H9 (cell line): ENCODE measurements around the gene PI4KB. TPM values are rescaled to one million over a fixed set of nuclear protein-coding genes. Genes with fewer than 3 reads are reported as not detected.

Experiments
- DNase-seq: peaks from one replicate; pipeline ENCODE4 v3.0.0-alpha.2; 2017
- H2AFZ ChIP-seq: one replicate; pipeline ENCODE4 v1.6.1; 2013; ENCODE audit warnings: mild to moderate bottlenecking, low read length, control low read depth, moderate library complexity
- H2AK5ac ChIP-seq: 2 replicates; pipeline ENCODE4 v1.6.1; 2013; ENCODE audit warnings: low read length, control low read depth, mixed read lengths; ENCODE audit not compliant: insufficient read length
- H2BK120ac ChIP-seq: one replicate; pipeline ENCODE4 v1.6.1; 2013; ENCODE audit warnings: low read depth, mild to moderate bottlenecking, low read length, control low read depth, inconsistent platforms; ENCODE audit not compliant: poor library complexity, severe bottlenecking
- H2BK12ac ChIP-seq: 2 replicates; pipeline ENCODE4 v1.6.1; 2013; ENCODE audit warnings: low read length, control low read depth, mixed read lengths, low read depth; ENCODE audit not compliant: insufficient read length
- H2BK15ac ChIP-seq: 2 replicates; pipeline ENCODE4 v1.6.1; 2013; ENCODE audit warnings: low read depth, low read length, control low read depth
- H2BK20ac ChIP-seq: one replicate; pipeline ENCODE4 v1.6.1; 2013; ENCODE audit warnings: low read depth, mild to moderate bottlenecking, low read length, control low read depth, inconsistent platforms; ENCODE audit not compliant: poor library complexity, severe bottlenecking
- H2BK5ac ChIP-seq: 2 replicates; pipeline ENCODE4 v1.6.1; 2013; ENCODE audit warnings: low read length, control low read depth, mixed read lengths; ENCODE audit not compliant: insufficient read length
- H3K14ac ChIP-seq: 2 replicates; pipeline ENCODE4 v1.6.1; 2013; ENCODE audit warnings: low read length, control low read depth; ENCODE audit not compliant: insufficient read depth
- H3K18ac ChIP-seq: 2 replicates; pipeline ENCODE4 v1.6.1; 2013; ENCODE audit warnings: low read depth, mild to moderate bottlenecking, mixed read lengths, low read length, control low read depth; ENCODE audit not compliant: insufficient read length
- H3K23ac ChIP-seq: 2 replicates; pipeline ENCODE4 v1.6.1; 2013; ENCODE audit warnings: low read length, control low read depth, mixed read lengths, low read depth; ENCODE audit not compliant: insufficient read length
- H3K23me2 ChIP-seq: 2 replicates; pipeline ENCODE4 v1.6.1; 2013; ENCODE audit warnings: low read depth, mild to moderate bottlenecking, mixed read lengths, low read length, control low read depth; ENCODE audit not compliant: insufficient read length, poor library complexity, severe bottlenecking
- H3K27ac ChIP-seq: 2 replicates; pipeline ENCODE4 v1.5.1; 2013; ENCODE audit warnings: low read length, control low read depth, mixed read lengths, low read depth; ENCODE audit not compliant: insufficient read length
- H3K27me3 ChIP-seq: 2 replicates; pipeline ENCODE4 v1.6.1; 2013; ENCODE audit warnings: low read length, control low read depth, inconsistent platforms; ENCODE audit not compliant: insufficient read depth
- H3K4ac ChIP-seq: 2 replicates; pipeline ENCODE4 v1.6.1; 2013; ENCODE audit warnings: low read depth, mild to moderate bottlenecking, control low read depth, inconsistent platforms, low read length, moderate library complexity
- H3K4me1 ChIP-seq: 2 replicates; pipeline ENCODE4 v1.6.1; 2013; ENCODE audit warnings: low read length, control low read depth, inconsistent platforms; ENCODE audit not compliant: insufficient read depth
- H3K4me2 ChIP-seq: 2 replicates; pipeline ENCODE4 v1.6.1; 2013; ENCODE audit warnings: low read length, control low read depth, mixed read lengths; ENCODE audit not compliant: insufficient read length, insufficient read depth
- H3K56ac ChIP-seq: 2 replicates; pipeline ENCODE4 v1.6.1; 2013; ENCODE audit warnings: low read depth, mild to moderate bottlenecking, mixed read lengths, low read length, control low read depth; ENCODE audit not compliant: insufficient read length
- H3K79me1 ChIP-seq: 2 replicates; pipeline ENCODE4 v1.6.1; 2013; ENCODE audit warnings: low read depth, mild to moderate bottlenecking, moderate library complexity, low read length, control low read depth, inconsistent platforms; ENCODE audit not compliant: insufficient read depth, poor library complexity, severe bottlenecking
- H3K79me2 ChIP-seq: 2 replicates; pipeline ENCODE4 v1.6.1; 2013; ENCODE audit warnings: low read length, control low read depth, inconsistent platforms; ENCODE audit not compliant: insufficient read depth
- H3K9ac ChIP-seq: 2 replicates; pipeline ENCODE4 v1.6.1; 2013; ENCODE audit warnings: low read length, control low read depth, mixed read lengths; ENCODE audit not compliant: insufficient read length; ENCODE audit errors: extremely low read depth
- H3K9me3 ChIP-seq: one replicate; pipeline ENCODE4 v1.6.1; 2013; ENCODE audit warnings: low read depth, low read length, inconsistent platforms; ENCODE audit not compliant: control insufficient read depth
- H3T11ph ChIP-seq: one replicate; pipeline ENCODE4 v1.6.1; 2013; ENCODE audit warnings: mild to moderate bottlenecking, low read length, control low read depth, inconsistent platforms
- H4K20me1 ChIP-seq: one replicate; pipeline ENCODE4 v1.6.1; 2013; ENCODE audit not compliant: control insufficient read depth, insufficient read length, insufficient read depth
- H4K5ac ChIP-seq: 2 replicates; pipeline ENCODE4 v1.6.1; 2013; ENCODE audit warnings: low read depth, mild to moderate bottlenecking, mixed read lengths, low read length, control low read depth; ENCODE audit not compliant: insufficient read length
- H4K8ac ChIP-seq: replicated peaks from 2 replicates; pipeline ENCODE4 v1.6.1; 2013; ENCODE audit warnings: low read length, control low read depth, mixed read lengths, low read depth; ENCODE audit not compliant: insufficient read length
- H4K91ac ChIP-seq: 2 replicates; pipeline ENCODE4 v1.6.1; 2013; ENCODE audit warnings: low read depth, mild to moderate bottlenecking, moderate library complexity, mixed read lengths, low read length, control low read depth; ENCODE audit not compliant: insufficient read length
- H3K27ac Mint-ChIP-seq, 3 experiments: 2 replicates in 2 of 3; 3 replicates in 1 of 3; pipeline ENCODE4 v1.8.0; 2020 to 2021; ENCODE audit warnings: mixed read lengths in 3 of 3, mild to moderate bottlenecking in 1 of 3, moderate library complexity in 1 of 3
- H3K27me3 Mint-ChIP-seq: 2 replicates; pipeline ENCODE4 v1.8.0; 2021; ENCODE audit warnings: low read depth, mild to moderate bottlenecking, moderate library complexity, mixed read lengths
- H3K36me3 Mint-ChIP-seq, 3 experiments: 2 replicates in 2 of 3; 3 replicates in 1 of 3; pipeline ENCODE4 v1.8.0; 2020 to 2021; ENCODE audit warnings: low read depth in 3 of 3, mixed read lengths in 3 of 3; ENCODE audit not compliant: insufficient read depth in 1 of 3
- H3K4me1 Mint-ChIP-seq, 2 experiments: 2 replicates each; pipeline ENCODE4 v1.8.0; 2020; ENCODE audit warnings: mixed read lengths in 2 of 2
- H3K4me3 Mint-ChIP-seq, 2 experiments: 2 replicates in 1 of 2; 3 replicates in 1 of 2; pipeline ENCODE4 v1.8.0; 2020 to 2021; ENCODE audit warnings: mild to moderate bottlenecking in 2 of 2, mixed read lengths in 2 of 2, moderate library complexity in 1 of 2
- H3K9me3 Mint-ChIP-seq, 2 experiments: 2 replicates in 1 of 2; 3 replicates in 1 of 2; pipeline ENCODE4 v1.8.0; 2020; ENCODE audit warnings: mild to moderate bottlenecking in 2 of 2, mixed read lengths in 2 of 2, moderate library complexity in 1 of 2
- WGBS: extraction: QIAGEN DNeasy Blood & Tissue Kit; methylation state at CpG from one replicate; pipeline ENCODE4 v1.1.7; 2013; ENCODE audit warnings: missing lambda C conversion rate, low lambda C conversion rate, mixed read lengths; ENCODE audit not compliant: insufficient read length; ENCODE audit errors: extremely low coverage; 5-methylcytosine and 5-hydroxymethylcytosine counted together
- total RNA-seq: library from RNA; stranded (reverse); gene quantifications from 2 replicates; pipeline ENCODE4 v1.2.1, GENCODE V29; 2021
- TF ChIP-seq, protein P1 (sequence below): fragments of 200-600 bp; sonication (generic); conservative IDR thresholded peaks from 3 replicates; pipeline ENCODE4 v1.8.0; 2021; ENCODE audit warnings: antibody characterized with exemption, mild to moderate bottlenecking

The PI4KB gene
- total RNA-seq, 1 experiment from 2014 or later, result 39.1 TPM

DNA sequence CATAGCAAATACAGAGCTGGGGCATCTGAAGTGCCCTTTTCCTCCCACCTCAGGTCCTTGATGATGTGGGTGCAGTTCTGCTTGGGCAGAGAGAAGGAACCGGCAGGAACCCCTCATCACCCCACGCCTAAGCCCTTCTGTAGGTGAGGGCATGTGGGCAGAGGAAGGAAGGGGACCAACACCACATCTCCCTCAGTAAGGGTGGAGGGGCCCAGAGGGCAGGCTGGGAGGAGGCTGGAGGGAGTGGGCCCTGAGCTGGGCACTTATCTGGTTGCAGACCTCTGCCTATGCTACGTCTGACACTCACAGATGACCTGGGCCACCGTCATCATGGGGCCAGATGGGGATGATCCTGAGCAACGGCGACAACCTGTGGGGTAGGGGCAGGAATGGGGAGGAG, 34.1 kb downstream of the PI4KB start:
- Histone ChIP-seq H3K79me2 (no peaks in the 10 kb centered on the region), H3K27me3 (no peaks in the 10 kb centered on the region), H2AFZ (no peak overlapping the region), H2BK5ac (no peak overlapping the region), H3K23me2 (no peaks in the 10 kb centered on the region), H3K4ac (no peak overlapping the region), H3K27ac (no peak overlapping the region), H3K14ac (no peak overlapping the region), H2BK120ac (no peak overlapping the region), H3K56ac (no peak overlapping the region), H4K20me1 (no peaks in the 10 kb centered on the region), H3K79me1 (no peaks in the 10 kb centered on the region), H3T11ph (no peak overlapping the region), H3K18ac (no peak overlapping the region), H4K91ac (no peak overlapping the region), H3K23ac (no peak overlapping the region), H3K9me3 (no peaks in the 10 kb centered on the region), H4K5ac (no peak overlapping the region), H3K9ac (no peak overlapping the region), H2BK20ac (no peak overlapping the region), H4K8ac (no peak overlapping the region), H2BK15ac (no peak overlapping the region), H2AK5ac (no peak overlapping the region), H2BK12ac (no peak overlapping the region), H3K4me1 (peaks cover 4% of the 10 kb centered on the region; the same call in 1 of the 2 replicates), H3K4me2 (no peak overlapping the region)
- no CpG with 5 or more reads among the region's 6 CpGs for WGBS
- peaks cover 2% of the 10 kb centered on the region; the same call in 1 of the 2 replicates for H3K27me3 Mint-ChIP-seq
- TF ChIP-seq, protein P1, sequence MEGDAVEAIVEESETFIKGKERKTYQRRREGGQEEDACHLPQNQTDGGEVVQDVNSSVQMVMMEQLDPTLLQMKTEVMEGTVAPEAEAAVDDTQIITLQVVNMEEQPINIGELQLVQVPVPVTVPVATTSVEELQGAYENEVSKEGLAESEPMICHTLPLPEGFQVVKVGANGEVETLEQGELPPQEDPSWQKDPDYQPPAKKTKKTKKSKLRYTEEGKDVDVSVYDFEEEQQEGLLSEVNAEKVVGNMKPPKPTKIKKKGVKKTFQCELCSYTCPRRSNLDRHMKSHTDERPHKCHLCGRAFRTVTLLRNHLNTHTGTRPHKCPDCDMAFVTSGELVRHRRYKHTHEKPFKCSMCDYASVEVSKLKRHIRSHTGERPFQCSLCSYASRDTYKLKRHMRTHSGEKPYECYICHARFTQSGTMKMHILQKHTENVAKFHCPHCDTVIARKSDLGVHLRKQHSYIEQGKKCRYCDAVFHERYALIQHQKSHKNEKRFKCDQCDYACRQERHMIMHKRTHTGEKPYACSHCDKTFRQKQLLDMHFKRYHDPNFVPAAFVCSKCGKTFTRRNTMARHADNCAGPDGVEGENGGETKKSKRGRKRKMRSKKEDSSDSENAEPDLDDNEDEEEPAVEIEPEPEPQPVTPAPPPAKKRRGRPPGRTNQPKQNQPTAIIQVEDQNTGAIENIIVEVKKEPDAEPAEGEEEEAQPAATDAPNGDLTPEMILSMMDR, result no peak
- peak overlapping the region; percentile 86 to 94 (median 88); a peak in 4 of 7 replicates for H3K27ac Mint-ChIP-seq
- no peaks in the 10 kb centered on the region; a peak in 1 of 5 replicates for H3K9me3 Mint-ChIP-seq
- peak overlapping the region in 1 of 2 experiments; percentile 63; a peak in 2 of 5 replicates for H3K4me3 Mint-ChIP-seq
- peaks cover 40 to 76% (median 69%) of the 10 kb centered on the region in 3 experiments for H3K36me3 Mint-ChIP-seq
- H3K4me1 Mint-ChIP-seq, result peaks cover 36 to 56% of the 10 kb centered on the region in 2 experiments
- DNase-seq, result no peak
